Measurements from ENCODE around the gene SORBS1.

SORBS1 gene

DNA sequence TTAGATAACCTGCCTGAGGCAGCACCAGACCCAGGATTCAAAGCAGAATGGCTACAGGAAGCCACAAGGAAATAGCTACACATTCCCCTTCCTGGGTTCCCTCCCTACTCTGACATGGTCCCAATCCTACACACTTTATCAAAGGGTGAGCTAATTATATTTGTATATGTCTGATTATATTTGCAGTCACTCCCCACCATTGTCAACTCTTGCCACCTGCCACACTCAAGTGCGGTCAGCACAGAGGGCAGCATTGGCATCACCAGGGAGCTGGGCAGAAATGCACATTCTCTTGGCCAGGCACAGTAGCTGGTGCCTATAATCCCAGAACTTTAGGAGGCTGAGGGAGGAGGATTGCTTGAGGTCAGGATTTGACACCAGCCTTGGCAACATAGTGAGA lies 156.3 kb downstream of the SORBS1 start:
- TF ChIP-seq ARNTL (CRISPR knock-in tag; IDR thresholded peaks at IDR 0.05; ENCODE audit: borderline replicate concordance, low read depth) (no peak), GLIS3 (CRISPR knock-in tag; IDR thresholded peaks at IDR 0.05) (no peak), CSDC2 (CRISPR knock-in tag; IDR thresholded peaks at IDR 0.05) (no peak), TCF4 (CRISPR knock-in tag; IDR thresholded peaks at IDR 0.05; ENCODE audit: borderline replicate concordance) (no peak), ZFP30 (CRISPR knock-in tag; IDR thresholded peaks at IDR 0.05) (no peak), ESRRG (CRISPR knock-in tag; IDR thresholded peaks at IDR 0.05) (no peak), PPARA (CRISPR knock-in tag; IDR thresholded peaks at IDR 0.05; ENCODE audit: borderline replicate concordance) (no peak), ZNF70 (CRISPR knock-in tag; IDR thresholded peaks at IDR 0.05) (no peak), TOX (CRISPR knock-in tag; IDR thresholded peaks at IDR 0.05; ENCODE audit: borderline replicate concordance) (no peak), ZC3H10 (CRISPR knock-in tag; IDR thresholded peaks at IDR 0.05) (no peak), RARB (CRISPR knock-in tag; IDR thresholded peaks at IDR 0.05) (no peak), ZFP3 (CRISPR knock-in tag; IDR thresholded peaks at IDR 0.05) (no peak), CSRNP3 (CRISPR knock-in tag; IDR thresholded peaks at IDR 0.05) (no peak), OSR1 (CRISPR knock-in tag; IDR thresholded peaks at IDR 0.05) (no peak)
- TF ChIP-seq, protein P1, sequence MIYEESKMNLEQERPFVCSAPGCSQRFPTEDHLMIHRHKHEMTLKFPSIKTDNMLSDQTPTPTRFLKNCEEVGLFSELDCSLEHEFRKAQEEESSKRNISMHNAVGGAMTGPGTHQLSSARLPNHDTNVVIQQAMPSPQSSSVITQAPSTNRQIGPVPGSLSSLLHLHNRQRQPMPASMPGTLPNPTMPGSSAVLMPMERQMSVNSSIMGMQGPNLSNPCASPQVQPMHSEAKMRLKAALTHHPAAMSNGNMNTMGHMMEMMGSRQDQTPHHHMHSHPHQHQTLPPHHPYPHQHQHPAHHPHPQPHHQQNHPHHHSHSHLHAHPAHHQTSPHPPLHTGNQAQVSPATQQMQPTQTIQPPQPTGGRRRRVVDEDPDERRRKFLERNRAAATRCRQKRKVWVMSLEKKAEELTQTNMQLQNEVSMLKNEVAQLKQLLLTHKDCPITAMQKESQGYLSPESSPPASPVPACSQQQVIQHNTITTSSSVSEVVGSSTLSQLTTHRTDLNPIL (CRISPR knock-in tag; IDR thresholded peaks at IDR 0.05; ENCODE audit: low read depth): no peak
- TF ChIP-seq, protein P2, sequence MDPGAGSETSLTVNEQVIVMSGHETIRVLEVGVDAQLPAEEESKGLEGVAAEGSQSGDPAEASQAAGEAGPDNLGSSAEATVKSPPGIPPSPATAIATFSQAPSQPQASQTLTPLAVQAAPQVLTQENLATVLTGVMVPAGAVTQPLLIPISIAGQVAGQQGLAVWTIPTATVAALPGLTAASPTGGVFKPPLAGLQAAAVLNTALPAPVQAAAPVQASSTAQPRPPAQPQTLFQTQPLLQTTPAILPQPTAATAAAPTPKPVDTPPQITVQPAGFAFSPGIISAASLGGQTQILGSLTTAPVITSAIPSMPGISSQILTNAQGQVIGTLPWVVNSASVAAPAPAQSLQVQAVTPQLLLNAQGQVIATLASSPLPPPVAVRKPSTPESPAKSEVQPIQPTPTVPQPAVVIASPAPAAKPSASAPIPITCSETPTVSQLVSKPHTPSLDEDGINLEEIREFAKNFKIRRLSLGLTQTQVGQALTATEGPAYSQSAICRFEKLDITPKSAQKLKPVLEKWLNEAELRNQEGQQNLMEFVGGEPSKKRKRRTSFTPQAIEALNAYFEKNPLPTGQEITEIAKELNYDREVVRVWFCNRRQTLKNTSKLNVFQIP (CRISPR knock-in tag; IDR thresholded peaks at IDR 0.05; ENCODE audit: borderline replicate concordance, low read depth): no peak
- TF ChIP-seq, protein P3, sequence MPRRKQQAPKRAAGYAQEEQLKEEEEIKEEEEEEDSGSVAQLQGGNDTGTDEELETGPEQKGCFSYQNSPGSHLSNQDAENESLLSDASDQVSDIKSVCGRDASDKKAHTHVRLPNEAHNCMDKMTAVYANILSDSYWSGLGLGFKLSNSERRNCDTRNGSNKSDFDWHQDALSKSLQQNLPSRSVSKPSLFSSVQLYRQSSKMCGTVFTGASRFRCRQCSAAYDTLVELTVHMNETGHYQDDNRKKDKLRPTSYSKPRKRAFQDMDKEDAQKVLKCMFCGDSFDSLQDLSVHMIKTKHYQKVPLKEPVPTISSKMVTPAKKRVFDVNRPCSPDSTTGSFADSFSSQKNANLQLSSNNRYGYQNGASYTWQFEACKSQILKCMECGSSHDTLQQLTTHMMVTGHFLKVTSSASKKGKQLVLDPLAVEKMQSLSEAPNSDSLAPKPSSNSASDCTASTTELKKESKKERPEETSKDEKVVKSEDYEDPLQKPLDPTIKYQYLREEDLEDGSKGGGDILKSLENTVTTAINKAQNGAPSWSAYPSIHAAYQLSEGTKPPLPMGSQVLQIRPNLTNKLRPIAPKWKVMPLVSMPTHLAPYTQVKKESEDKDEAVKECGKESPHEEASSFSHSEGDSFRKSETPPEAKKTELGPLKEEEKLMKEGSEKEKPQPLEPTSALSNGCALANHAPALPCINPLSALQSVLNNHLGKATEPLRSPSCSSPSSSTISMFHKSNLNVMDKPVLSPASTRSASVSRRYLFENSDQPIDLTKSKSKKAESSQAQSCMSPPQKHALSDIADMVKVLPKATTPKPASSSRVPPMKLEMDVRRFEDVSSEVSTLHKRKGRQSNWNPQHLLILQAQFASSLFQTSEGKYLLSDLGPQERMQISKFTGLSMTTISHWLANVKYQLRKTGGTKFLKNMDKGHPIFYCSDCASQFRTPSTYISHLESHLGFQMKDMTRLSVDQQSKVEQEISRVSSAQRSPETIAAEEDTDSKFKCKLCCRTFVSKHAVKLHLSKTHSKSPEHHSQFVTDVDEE (CRISPR knock-in tag; IDR thresholded peaks at IDR 0.05): no peak
- TF ChIP-seq, protein P4, sequence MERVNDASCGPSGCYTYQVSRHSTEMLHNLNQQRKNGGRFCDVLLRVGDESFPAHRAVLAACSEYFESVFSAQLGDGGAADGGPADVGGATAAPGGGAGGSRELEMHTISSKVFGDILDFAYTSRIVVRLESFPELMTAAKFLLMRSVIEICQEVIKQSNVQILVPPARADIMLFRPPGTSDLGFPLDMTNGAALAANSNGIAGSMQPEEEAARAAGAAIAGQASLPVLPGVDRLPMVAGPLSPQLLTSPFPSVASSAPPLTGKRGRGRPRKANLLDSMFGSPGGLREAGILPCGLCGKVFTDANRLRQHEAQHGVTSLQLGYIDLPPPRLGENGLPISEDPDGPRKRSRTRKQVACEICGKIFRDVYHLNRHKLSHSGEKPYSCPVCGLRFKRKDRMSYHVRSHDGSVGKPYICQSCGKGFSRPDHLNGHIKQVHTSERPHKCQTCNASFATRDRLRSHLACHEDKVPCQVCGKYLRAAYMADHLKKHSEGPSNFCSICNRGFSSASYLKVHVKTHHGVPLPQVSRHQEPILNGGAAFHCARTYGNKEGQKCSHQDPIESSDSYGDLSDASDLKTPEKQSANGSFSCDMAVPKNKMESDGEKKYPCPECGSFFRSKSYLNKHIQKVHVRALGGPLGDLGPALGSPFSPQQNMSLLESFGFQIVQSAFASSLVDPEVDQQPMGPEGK (CRISPR knock-in tag; IDR thresholded peaks at IDR 0.05; ENCODE audit: borderline replicate concordance): no peak
- no peak for ATAC-seq

- ATAC-seq: no peak
- TF ChIP-seq, protein P1 (CRISPR knock-in tag; IDR thresholded peaks at IDR 0.05; ENCODE audit: low read depth): no peak
- TF ChIP-seq ARNTL (CRISPR knock-in tag; IDR thresholded peaks at IDR 0.05; ENCODE audit: borderline replicate concordance, low read depth) (no peak), ESRRG (CRISPR knock-in tag; IDR thresholded peaks at IDR 0.05) (no peak), SNAI2 (CRISPR knock-in tag; IDR thresholded peaks at IDR 0.05) (no peak), ZC3H10 (CRISPR knock-in tag; IDR thresholded peaks at IDR 0.05) (no peak), ZNF565 (CRISPR knock-in tag; conservative IDR thresholded peaks at IDR 0.05; ENCODE audit: low read depth) (no peak), OSR1 (CRISPR knock-in tag; IDR thresholded peaks at IDR 0.05) (no peak), ZFP3 (CRISPR knock-in tag; IDR thresholded peaks at IDR 0.05) (no peak), TOX (CRISPR knock-in tag; IDR thresholded peaks at IDR 0.05; ENCODE audit: borderline replicate concordance) (no peak), CSDC2 (CRISPR knock-in tag; IDR thresholded peaks at IDR 0.05) (no peak)
- TF ChIP-seq, protein P2 (CRISPR knock-in tag; IDR thresholded peaks at IDR 0.05; ENCODE audit: borderline replicate concordance, low read depth): no peak
These were observed 156.7 kb downstream of the SORBS1 start for GRCh38 chr10:95404462-95404858.

All from SK-N-SH treated with all-trans-retinoic acid at 6 μM for 48 hours (cell line).